ENCODE data around the gene SNTA1.

Gene SNTA1

GRCh38 chr20:33470866-33471265 is 27.3 kb upstream of the SNTA1 start:
- Histone ChIP-seq H3K79me1 (replicated peaks; ENCODE audit: low read length, poor library complexity, severe bottlenecking) (no peaks in the 10 kb centered on the region), H3K14ac (ENCODE audit: low read length in 2 of 2) (no peak overlapping the region), H3K9me3 (ENCODE audit: control insufficient read depth, low read length) (no peaks in the 10 kb centered on the region), H4K8ac (ENCODE audit: low read length) (no peak overlapping the region), H3K27me3 (ENCODE audit: control insufficient read depth in 1 of 2, insufficient read depth in 1 of 2, low read length in 2 of 2) (peaks cover 23 to 25% of the 10 kb centered on the region in 2 experiments), H3K4me3 (ENCODE audit: insufficient read depth in 1 of 2, low read depth in 1 of 2, low read length in 2 of 2) (no peak overlapping the region), H3K9ac (ENCODE audit: low read length) (no peak overlapping the region), H3K18ac (ENCODE audit: low read depth in 1 of 2, low read length in 2 of 2) (no peak overlapping the region), H3K36me3 (ENCODE audit: control insufficient read depth in 1 of 2, insufficient read depth in 2 of 2, low read depth in 1 of 2, low read length in 2 of 2) (no peaks in the 10 kb centered on the region), H3K23ac (ENCODE audit: low read length in 2 of 2) (no peak overlapping the region), H3K4me2 (ENCODE audit: low read length, poor library complexity, severe bottlenecking) (no peak overlapping the region), H3K27ac (ENCODE audit: low read length, poor library complexity, severe bottlenecking) (no peak overlapping the region), H2BK15ac (ENCODE audit: low read depth, poor library complexity, severe bottlenecking) (no peak overlapping the region), H4K91ac (ENCODE audit: low read length) (no peak overlapping the region), H2AK5ac (ENCODE audit: low read length, severe bottlenecking) (no peak overlapping the region), H2AFZ (ENCODE audit: low read depth, low read length) (no peak overlapping the region), H2BK12ac (ENCODE audit: low read length in 2 of 2) (no peak overlapping the region), H2BK120ac (ENCODE audit: low read depth, low read length) (no peak overlapping the region), H3K4me1 (ENCODE audit: control insufficient read depth, insufficient read depth, low read depth, low read length) (no peaks in the 10 kb centered on the region), H3K4ac (ENCODE audit: low read depth in 1 of 2, low read length in 2 of 2) (no peak overlapping the region), H2BK5ac (ENCODE audit: low read depth, low read length, poor library complexity, severe bottlenecking) (no peak overlapping the region)
- no peak for DNase-seq
- 95% methylated on average over 3 of the region's 3 CpGs for WGBS

- DNase-seq, result no peak
- no peak overlapping the region for H3K4me2 ChIP-seq (ENCODE audit: low read length, poor library complexity, severe bottlenecking)
- H2BK120ac ChIP-seq (ENCODE audit: low read depth, low read length), result no peak overlapping the region
- no peak overlapping the region for H3K23ac ChIP-seq (ENCODE audit: low read length in 2 of 2)
- H3K9me3 ChIP-seq (ENCODE audit: control insufficient read depth, low read length), result no peaks in the 10 kb centered on the region
- H3K4ac ChIP-seq (ENCODE audit: low read depth in 1 of 2, low read length in 2 of 2), result no peak overlapping the region
- 89% methylated on average over 3 of the region's 4 CpGs for WGBS
- no peak overlapping the region for H2BK5ac ChIP-seq (ENCODE audit: low read depth, low read length, poor library complexity, severe bottlenecking)
- peaks cover 21 to 23% of the 10 kb centered on the region in 2 experiments for H3K27me3 ChIP-seq (ENCODE audit: control insufficient read depth in 1 of 2, insufficient read depth in 1 of 2, low read length in 2 of 2)
- no peak overlapping the region for H4K8ac ChIP-seq (ENCODE audit: low read length)
- no peak overlapping the region for H3K14ac ChIP-seq (ENCODE audit: low read length in 2 of 2)
- no peak overlapping the region for H3K9ac ChIP-seq (ENCODE audit: low read length)
- H3K4me1 ChIP-seq (ENCODE audit: control insufficient read depth, insufficient read depth, low read depth, low read length), result peaks cover 3% of the 10 kb centered on the region
- no peak overlapping the region for H4K91ac ChIP-seq (ENCODE audit: low read length)
- no peak overlapping the region for H2AK5ac ChIP-seq (ENCODE audit: low read length, severe bottlenecking)
- no peak overlapping the region for H3K27ac ChIP-seq (ENCODE audit: low read length, poor library complexity, severe bottlenecking)
- no peak overlapping the region for H2AFZ ChIP-seq (ENCODE audit: low read depth, low read length)
- no peaks in the 10 kb centered on the region for H3K36me3 ChIP-seq (ENCODE audit: control insufficient read depth in 1 of 2, insufficient read depth in 2 of 2, low read depth in 1 of 2, low read length in 2 of 2)
- H3K18ac ChIP-seq (ENCODE audit: low read depth in 1 of 2, low read length in 2 of 2), result no peak overlapping the region
- H3K4me3 ChIP-seq (ENCODE audit: insufficient read depth in 1 of 2, low read depth in 1 of 2, low read length in 2 of 2), result no peak overlapping the region
- no peak overlapping the region for H2BK15ac ChIP-seq (ENCODE audit: low read depth, poor library complexity, severe bottlenecking)
- H2BK12ac ChIP-seq (ENCODE audit: low read length in 2 of 2), result no peak overlapping the region
- H3K79me1 ChIP-seq (replicated peaks; ENCODE audit: low read length, poor library complexity, severe bottlenecking), result no peaks in the 10 kb centered on the region
Observed at GRCh38 chr20:33470457-33470856, 26.9 kb upstream of the SNTA1 start.

GRCh38 chr20:33466303-33466646 is 22.7 kb upstream of the SNTA1 start:
- Histone ChIP-seq H4K91ac (ENCODE audit: low read length) (no peak overlapping the region), H2AK5ac (ENCODE audit: low read length, severe bottlenecking) (no peak overlapping the region), H3K4me3 (ENCODE audit: insufficient read depth in 1 of 2, low read depth in 1 of 2, low read length in 2 of 2) (no peak overlapping the region), H3K4me2 (ENCODE audit: low read length, poor library complexity, severe bottlenecking) (no peak overlapping the region), H3K9me3 (ENCODE audit: control insufficient read depth, low read length) (no peaks in the 10 kb centered on the region), H3K23ac (ENCODE audit: low read length in 2 of 2) (no peak overlapping the region), H3K14ac (ENCODE audit: low read length in 2 of 2) (no peak overlapping the region), H3K79me1 (replicated peaks; ENCODE audit: low read length, poor library complexity, severe bottlenecking) (no peaks in the 10 kb centered on the region), H3K9ac (ENCODE audit: low read length) (no peak overlapping the region), H3K18ac (ENCODE audit: low read depth in 1 of 2, low read length in 2 of 2) (no peak overlapping the region), H3K36me3 (ENCODE audit: control insufficient read depth in 1 of 2, insufficient read depth in 2 of 2, low read depth in 1 of 2, low read length in 2 of 2) (no peaks in the 10 kb centered on the region), H3K4me1 (ENCODE audit: control insufficient read depth, insufficient read depth, low read depth, low read length) (peaks cover 6% of the 10 kb centered on the region), H4K8ac (ENCODE audit: low read length) (no peak overlapping the region), H2BK12ac (ENCODE audit: low read length in 2 of 2) (no peak overlapping the region), H2BK15ac (ENCODE audit: low read depth, poor library complexity, severe bottlenecking) (no peak overlapping the region), H2BK120ac (ENCODE audit: low read depth, low read length) (no peak overlapping the region), H3K4ac (ENCODE audit: low read depth in 1 of 2, low read length in 2 of 2) (no peak overlapping the region), H2BK5ac (ENCODE audit: low read depth, low read length, poor library complexity, severe bottlenecking) (no peak overlapping the region), H3K27ac (ENCODE audit: low read length, poor library complexity, severe bottlenecking) (no peak overlapping the region), H2AFZ (ENCODE audit: low read depth, low read length) (no peak overlapping the region), H3K27me3 (ENCODE audit: control insufficient read depth in 1 of 2, insufficient read depth in 1 of 2, low read length in 2 of 2) (peaks cover 3 to 5% of the 10 kb centered on the region in 2 experiments)
- DNase-seq, result no peak
- 88% methylated on average over 2 of the region's 3 CpGs for WGBS

GRCh38 chr20:33465481-33466302 is 22.1 kb upstream of the SNTA1 start:
- no peak overlapping the region for H2BK120ac ChIP-seq (ENCODE audit: low read depth, low read length)
- H2AK5ac ChIP-seq (ENCODE audit: low read length, severe bottlenecking), result peak overlapping the region; percentile 49
- no peak for DNase-seq
- no peaks in the 10 kb centered on the region for H3K36me3 ChIP-seq (ENCODE audit: control insufficient read depth in 1 of 2, insufficient read depth in 2 of 2, low read depth in 1 of 2, low read length in 2 of 2)
- no peak overlapping the region for H3K4ac ChIP-seq (ENCODE audit: low read depth in 1 of 2, low read length in 2 of 2)
- no peak overlapping the region for H3K23ac ChIP-seq (ENCODE audit: low read length in 2 of 2)
- no peak overlapping the region for H3K9ac ChIP-seq (ENCODE audit: low read length)
- H3K79me1 ChIP-seq (replicated peaks; ENCODE audit: low read length, poor library complexity, severe bottlenecking), result no peaks in the 10 kb centered on the region
- no peak overlapping the region for H3K4me2 ChIP-seq (ENCODE audit: low read length, poor library complexity, severe bottlenecking)
- no peak overlapping the region for H4K8ac ChIP-seq (ENCODE audit: low read length)
- H2BK5ac ChIP-seq (ENCODE audit: low read depth, low read length, poor library complexity, severe bottlenecking), result no peak overlapping the region
- no peak overlapping the region for H2BK15ac ChIP-seq (ENCODE audit: low read depth, poor library complexity, severe bottlenecking)
- H2AFZ ChIP-seq (ENCODE audit: low read depth, low read length), result no peak overlapping the region
- H3K9me3 ChIP-seq (ENCODE audit: control insufficient read depth, low read length), result no peaks in the 10 kb centered on the region
- WGBS, result 71% methylated on average over 6 of the region's 9 CpGs
- H2BK12ac ChIP-seq (ENCODE audit: low read length in 2 of 2), result no peak overlapping the region
- no peak overlapping the region for H3K14ac ChIP-seq (ENCODE audit: low read length in 2 of 2)
- no peak overlapping the region for H3K4me3 ChIP-seq (ENCODE audit: insufficient read depth in 1 of 2, low read depth in 1 of 2, low read length in 2 of 2)
- H3K18ac ChIP-seq (ENCODE audit: low read depth in 1 of 2, low read length in 2 of 2), result no peak overlapping the region
- peaks cover 6% of the 10 kb centered on the region for H3K4me1 ChIP-seq (ENCODE audit: control insufficient read depth, insufficient read depth, low read depth, low read length)
- H3K27me3 ChIP-seq (ENCODE audit: control insufficient read depth in 1 of 2, insufficient read depth in 1 of 2, low read length in 2 of 2), result peaks cover 3 to 5% of the 10 kb centered on the region in 2 experiments
- H4K91ac ChIP-seq (ENCODE audit: low read length), result no peak overlapping the region
- no peak overlapping the region for H3K27ac ChIP-seq (ENCODE audit: low read length, poor library complexity, severe bottlenecking)
